ENCODE measurements around the gene BTBD9. TPM values are rescaled to one million over a fixed set of nuclear protein-coding genes. Genes with fewer than 3 reads are reported as not detected.
A peak's percentile ranks its signal among the peaks of the same experiment; 100 is the strongest.

BTBD9 gene
- total RNA-seq, 1 donor = 25.3 TPM

DNA sequence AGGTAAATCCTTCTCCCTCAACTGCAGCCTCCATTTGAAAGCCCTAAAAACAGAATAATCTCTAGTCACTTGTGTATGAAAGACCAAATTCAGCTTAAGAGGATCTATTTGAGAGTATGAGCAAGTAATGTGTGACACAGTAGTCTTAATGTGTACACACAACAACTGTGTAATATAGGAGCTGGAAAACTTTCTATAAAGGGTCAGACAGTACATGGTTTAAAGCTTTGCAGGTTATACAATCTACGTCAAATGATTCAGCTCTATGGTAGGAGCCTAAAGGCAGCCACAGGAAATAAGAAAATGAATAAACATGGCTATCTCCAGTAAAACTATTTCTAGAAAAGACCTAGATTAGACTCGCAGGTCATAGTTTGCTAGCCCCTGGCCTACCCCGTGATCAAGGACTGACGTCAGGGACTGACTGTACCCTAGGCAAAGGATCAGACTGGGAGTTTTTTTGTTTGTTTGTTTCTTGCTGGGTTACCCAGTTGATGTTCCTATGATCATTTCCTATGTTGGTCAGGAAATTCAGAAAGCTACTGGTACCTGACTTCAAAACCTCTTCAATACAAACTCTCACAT, 39.7 kb downstream of the BTBD9 start:
- TF ChIP-seq, protein P1, sequence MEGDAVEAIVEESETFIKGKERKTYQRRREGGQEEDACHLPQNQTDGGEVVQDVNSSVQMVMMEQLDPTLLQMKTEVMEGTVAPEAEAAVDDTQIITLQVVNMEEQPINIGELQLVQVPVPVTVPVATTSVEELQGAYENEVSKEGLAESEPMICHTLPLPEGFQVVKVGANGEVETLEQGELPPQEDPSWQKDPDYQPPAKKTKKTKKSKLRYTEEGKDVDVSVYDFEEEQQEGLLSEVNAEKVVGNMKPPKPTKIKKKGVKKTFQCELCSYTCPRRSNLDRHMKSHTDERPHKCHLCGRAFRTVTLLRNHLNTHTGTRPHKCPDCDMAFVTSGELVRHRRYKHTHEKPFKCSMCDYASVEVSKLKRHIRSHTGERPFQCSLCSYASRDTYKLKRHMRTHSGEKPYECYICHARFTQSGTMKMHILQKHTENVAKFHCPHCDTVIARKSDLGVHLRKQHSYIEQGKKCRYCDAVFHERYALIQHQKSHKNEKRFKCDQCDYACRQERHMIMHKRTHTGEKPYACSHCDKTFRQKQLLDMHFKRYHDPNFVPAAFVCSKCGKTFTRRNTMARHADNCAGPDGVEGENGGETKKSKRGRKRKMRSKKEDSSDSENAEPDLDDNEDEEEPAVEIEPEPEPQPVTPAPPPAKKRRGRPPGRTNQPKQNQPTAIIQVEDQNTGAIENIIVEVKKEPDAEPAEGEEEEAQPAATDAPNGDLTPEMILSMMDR (IDR thresholded peaks at IDR 0.05; ENCODE audit: extremely low read depth, low read depth, low read length) = no peak
- DNase-seq (ENCODE audit: insufficient read length, low spot score, missing footprints) = no peak
- Histone ChIP-seq H4K20me1 (ENCODE audit: insufficient read depth, low read length) (no peaks in the 10 kb centered on the region), H2AFZ (ENCODE audit: low read length) (no peak overlapping the region), H3K4me2 (ENCODE audit: insufficient read depth, low read length) (no peak overlapping the region), H3K4me1 (ENCODE audit: insufficient read depth, low read length) (no peaks in the 10 kb centered on the region), H3K27me3 (ENCODE audit: insufficient read depth, low read length) (no peaks in the 10 kb centered on the region), H3K9me3 (ENCODE audit: low read depth, low read length) (no peaks in the 10 kb centered on the region), H3K4me3 (ENCODE audit: insufficient read depth, low read length) (no peak overlapping the region), H3K36me3 (ENCODE audit: insufficient read depth, low read length) (no peaks in the 10 kb centered on the region), H3K27ac (ENCODE audit: low read depth, low read length) (no peak overlapping the region), H3K79me2 (ENCODE audit: insufficient read depth, low read length) (no peaks in the 10 kb centered on the region)

DNA sequence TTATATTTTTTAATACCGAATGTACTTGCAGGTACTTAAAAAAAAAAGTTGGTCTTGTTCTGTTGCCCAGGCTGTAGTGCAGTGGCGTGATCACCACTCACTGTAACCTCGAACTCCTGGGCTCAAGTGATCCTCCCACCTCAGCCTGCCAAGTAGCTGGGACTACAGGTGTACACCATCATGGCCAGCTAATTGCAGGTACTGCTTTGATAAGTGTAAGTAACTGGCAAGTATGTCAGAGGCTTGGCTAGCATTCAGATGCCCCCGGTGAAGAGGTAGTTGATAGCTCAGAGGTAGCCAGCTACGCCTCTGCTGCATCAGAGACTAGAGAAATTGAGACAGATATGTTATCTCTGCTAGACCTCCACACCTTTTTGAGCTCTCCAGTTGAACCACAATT, 40.5 kb downstream of the BTBD9 start:
- Histone ChIP-seq H3K79me2 (ENCODE audit: insufficient read depth, low read length) (no peaks in the 10 kb centered on the region), H3K4me3 (ENCODE audit: insufficient read depth, low read length) (no peak overlapping the region), H2AFZ (ENCODE audit: low read length) (no peak overlapping the region), H3K4me2 (ENCODE audit: insufficient read depth, low read length) (no peak overlapping the region), H3K4me1 (ENCODE audit: insufficient read depth, low read length) (no peaks in the 10 kb centered on the region), H3K36me3 (ENCODE audit: insufficient read depth, low read length) (no peaks in the 10 kb centered on the region), H4K20me1 (ENCODE audit: insufficient read depth, low read length) (no peaks in the 10 kb centered on the region), H3K9me3 (ENCODE audit: low read depth, low read length) (no peaks in the 10 kb centered on the region), H3K27me3 (ENCODE audit: insufficient read depth, low read length) (no peaks in the 10 kb centered on the region), H3K27ac (ENCODE audit: low read depth, low read length) (no peak overlapping the region)
- TF ChIP-seq, protein P1 (IDR thresholded peaks at IDR 0.05; ENCODE audit: extremely low read depth, low read depth, low read length) = no peak
- DNase-seq (ENCODE audit: insufficient read length, low spot score, missing footprints) = no peak

DNA sequence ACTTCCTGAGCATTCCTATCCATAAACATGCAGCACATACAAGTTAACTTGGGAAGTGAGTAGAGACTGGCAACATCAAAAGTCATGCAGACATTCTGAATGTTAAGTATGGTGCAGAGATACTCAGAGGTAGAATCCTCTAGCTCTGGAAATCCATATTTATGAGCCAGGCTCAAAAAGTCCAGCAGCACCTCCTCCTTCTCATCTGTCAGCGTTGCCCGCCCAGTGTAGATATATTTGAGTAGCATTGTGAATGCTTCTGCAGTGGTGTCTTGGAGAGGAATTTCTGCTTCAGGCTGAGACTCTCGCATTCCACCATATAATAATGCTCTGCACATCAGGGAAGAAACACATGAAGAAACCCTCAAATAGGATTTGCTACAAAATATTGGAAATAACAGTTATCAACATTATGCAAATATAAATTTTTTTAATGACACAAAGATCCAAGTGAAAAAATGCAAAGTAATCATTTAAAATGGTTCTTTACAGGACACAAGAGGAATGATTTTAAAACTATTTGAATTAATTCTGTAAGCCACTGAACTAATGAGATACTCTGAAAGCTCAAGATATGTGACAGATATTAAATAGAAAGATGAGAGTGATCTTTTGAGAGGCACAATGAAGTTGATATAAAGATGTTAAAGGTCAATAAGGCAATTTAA, 45.6 kb downstream of the BTBD9 start:
- no peak overlapping the region for H3K27ac ChIP-seq (ENCODE audit: low read depth, low read length)
- no peaks in the 10 kb centered on the region for H3K79me2 ChIP-seq (ENCODE audit: insufficient read depth, low read length)
- H3K4me2 ChIP-seq (ENCODE audit: insufficient read depth, low read length) = no peak overlapping the region
- H3K36me3 ChIP-seq (ENCODE audit: insufficient read depth, low read length) = peaks cover 5% of the 10 kb centered on the region
- DNase-seq (ENCODE audit: insufficient read length, low spot score, missing footprints) = no peak
- H4K20me1 ChIP-seq (ENCODE audit: insufficient read depth, low read length) = no peaks in the 10 kb centered on the region
- H2AFZ ChIP-seq (ENCODE audit: low read length) = no peak overlapping the region
- peaks cover 2% of the 10 kb centered on the region for H3K4me1 ChIP-seq (ENCODE audit: insufficient read depth, low read length)
- H3K4me3 ChIP-seq (ENCODE audit: insufficient read depth, low read length) = no peak overlapping the region
- H3K9me3 ChIP-seq (ENCODE audit: low read depth, low read length) = no peaks in the 10 kb centered on the region
- TF ChIP-seq, protein P1 (IDR thresholded peaks at IDR 0.05; ENCODE audit: extremely low read depth, low read depth, low read length) = no peak
- H3K27me3 ChIP-seq (ENCODE audit: insufficient read depth, low read length) = no peaks in the 10 kb centered on the region

- peaks cover 9% of the 10 kb centered on the region for H3K4me1 ChIP-seq (ENCODE audit: insufficient read depth, low read length)
- no peaks in the 10 kb centered on the region for H3K27me3 ChIP-seq (ENCODE audit: insufficient read depth, low read length)
- H3K4me2 ChIP-seq (ENCODE audit: insufficient read depth, low read length) = no peak overlapping the region
- no peaks in the 10 kb centered on the region for H3K9me3 ChIP-seq (ENCODE audit: low read depth, low read length)
- H2AFZ ChIP-seq (ENCODE audit: low read length) = no peak overlapping the region
- peaks cover 5% of the 10 kb centered on the region for H3K36me3 ChIP-seq (ENCODE audit: insufficient read depth, low read length)
- H3K27ac ChIP-seq (ENCODE audit: low read depth, low read length) = no peak overlapping the region
- TF ChIP-seq, protein P1 (IDR thresholded peaks at IDR 0.05; ENCODE audit: extremely low read depth, low read depth, low read length) = no peak
- no peaks in the 10 kb centered on the region for H4K20me1 ChIP-seq (ENCODE audit: insufficient read depth, low read length)
- DNase-seq (ENCODE audit: insufficient read length, low spot score, missing footprints) = peak; percentile 55
- H3K79me2 ChIP-seq (ENCODE audit: insufficient read depth, low read length) = no peaks in the 10 kb centered on the region
- H3K4me3 ChIP-seq (ENCODE audit: insufficient read depth, low read length) = no peak overlapping the region
These were observed 46.3 kb downstream of the BTBD9 start for GRCh38 chr6:38593409-38593808.

Measured in osteoblast (primary cell).